ENCODE data around the gene LARGE1.

Gene LARGE1

GRCh38 chr22:33825761-33826160, 94.5 kb downstream of the LARGE1 start:
- no peak for DNase-seq (ENCODE audit: low read depth in 2 of 3, low spot score in 1 of 3)

GRCh38 chr22:33823552-33823951, 96.7 kb downstream of the LARGE1 start:
- DNase-seq (ENCODE audit: low read depth in 2 of 3, low spot score in 1 of 3) = no peak

DNA sequence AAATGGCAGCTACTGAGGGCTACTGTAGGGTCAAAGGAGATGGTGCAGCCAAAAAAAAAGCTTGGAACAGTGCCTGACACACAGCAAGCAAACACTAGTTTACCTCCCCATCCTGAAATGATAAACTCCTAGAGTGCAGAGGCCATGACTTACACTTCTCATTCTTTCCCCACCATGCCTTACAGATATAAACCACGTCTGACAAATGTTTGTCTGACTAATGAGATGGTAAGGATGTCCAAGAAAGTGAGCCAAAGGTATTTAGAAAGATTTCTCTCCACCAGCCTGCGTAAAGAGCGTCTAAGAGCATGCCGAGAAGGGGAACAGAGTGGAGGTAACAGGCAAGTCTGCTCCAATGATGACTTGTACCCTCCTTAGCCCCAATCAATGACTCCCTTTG, 99.0 kb downstream of the LARGE1 start:
- DNase-seq (ENCODE audit: low read depth in 2 of 3, low spot score in 1 of 3) = no peak

- DNase-seq (ENCODE audit: low read depth in 2 of 3, low spot score in 1 of 3) = no peak
These were observed 100.5 kb downstream of the LARGE1 start for GRCh38 chr22:33819743-33820142.

DNA sequence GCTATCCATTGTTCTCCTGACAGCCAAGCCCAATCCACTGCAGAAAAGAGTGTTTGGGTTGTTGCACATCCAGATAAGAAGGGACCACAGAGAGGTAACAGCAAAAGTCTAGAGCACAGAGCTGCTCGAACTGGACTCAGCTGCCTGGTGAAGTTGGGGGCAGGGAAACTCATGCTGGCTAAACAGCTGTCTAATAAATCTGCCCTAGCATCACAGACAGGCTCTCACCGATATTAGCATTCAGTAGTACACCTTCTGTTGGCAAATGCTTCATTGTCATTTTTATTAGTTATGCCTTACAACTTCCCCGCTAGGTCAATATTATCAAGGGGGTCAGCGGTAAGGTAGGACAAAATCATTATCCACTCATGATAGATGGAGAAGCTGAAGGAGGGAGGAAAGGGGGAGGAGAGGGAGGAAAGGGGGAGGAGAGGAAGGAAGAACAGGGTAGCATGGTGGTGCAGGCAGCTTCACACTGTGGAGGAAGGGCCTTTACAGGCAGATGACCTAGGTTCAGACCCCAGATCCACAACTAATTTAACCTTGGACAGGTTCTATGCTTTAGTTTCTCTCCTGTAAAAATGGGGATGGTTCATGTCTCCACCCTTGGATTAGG, 102.7 kb downstream of the LARGE1 start:
- DNase-seq (ENCODE audit: low read depth in 2 of 3, low spot score in 1 of 3) = no peak

- no peak for DNase-seq (ENCODE audit: low read depth in 2 of 3, low spot score in 1 of 3)
These were observed 107.8 kb downstream of the LARGE1 start for GRCh38 chr22:33812360-33812977.

GRCh38 chr22:33811686-33812085, 108.6 kb downstream of the LARGE1 start:
- DNase-seq (ENCODE audit: low read depth in 2 of 3, low spot score in 1 of 3) = no peak

DNA sequence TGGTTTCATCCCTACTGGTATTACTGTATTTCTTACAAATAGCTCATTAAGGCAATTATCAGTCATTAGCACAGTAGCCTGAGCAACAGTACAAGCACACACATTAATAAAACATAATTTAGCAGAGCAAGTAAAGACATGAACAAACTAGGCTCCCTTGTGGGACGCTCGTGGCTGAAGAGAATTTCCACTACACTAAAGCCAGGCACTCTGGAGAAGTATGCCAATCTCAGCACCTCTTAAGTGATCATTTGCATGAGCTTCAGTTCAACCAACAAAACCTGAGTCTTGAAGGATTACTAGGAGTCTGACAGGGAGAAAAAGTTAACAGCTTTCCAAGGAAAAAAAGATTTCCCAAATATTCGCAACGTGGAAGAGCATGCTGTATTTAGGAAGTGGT, 109.1 kb downstream of the LARGE1 start:
- DNase-seq (ENCODE audit: low read depth in 2 of 3, low spot score in 1 of 3) = no peak

- DNase-seq (ENCODE audit: low read depth in 2 of 3, low spot score in 1 of 3) = no peak
These were observed 112.8 kb downstream of the LARGE1 start for GRCh38 chr22:33807470-33807869.

GRCh38 chr22:33806191-33806590, 114.1 kb downstream of the LARGE1 start:
- DNase-seq (ENCODE audit: low read depth in 2 of 3, low spot score in 1 of 3) = no peak

- no peak for DNase-seq (ENCODE audit: low read depth in 2 of 3, low spot score in 1 of 3)
These were observed 116.6 kb downstream of the LARGE1 start for GRCh38 chr22:33803371-33804282.

DNA sequence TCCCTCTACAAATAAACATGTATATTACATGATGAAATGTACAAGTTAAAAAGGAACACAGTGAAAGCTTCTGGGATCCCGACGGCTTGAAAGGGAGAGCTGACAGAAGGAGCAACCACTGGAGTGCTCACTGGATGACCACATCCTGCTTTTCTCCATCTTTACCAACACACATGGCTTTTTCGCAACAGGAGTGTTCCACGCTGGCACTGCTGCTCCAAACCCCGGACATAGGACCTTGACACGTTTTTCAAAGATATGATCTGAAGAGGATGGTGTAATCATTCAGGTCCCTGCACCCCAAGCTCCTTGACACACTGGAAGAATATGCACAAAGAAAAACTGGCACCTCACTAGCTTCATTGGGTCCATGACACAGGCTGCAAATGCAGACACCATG, 121.9 kb downstream of the LARGE1 start:
- DNase-seq (ENCODE audit: low read depth in 2 of 3, low spot score in 1 of 3) = no peak

- DNase-seq (ENCODE audit: low read depth in 2 of 3, low spot score in 1 of 3) = no peak
These were observed 123.8 kb downstream of the LARGE1 start for GRCh38 chr22:33796494-33796893.

GRCh38 chr22:33793475-33793874, 126.8 kb downstream of the LARGE1 start:
- DNase-seq (ENCODE audit: low read depth in 2 of 3, low spot score in 1 of 3) = no peak

- DNase-seq (ENCODE audit: low read depth in 2 of 3, low spot score in 1 of 3) = no peak
These were observed 127.4 kb downstream of the LARGE1 start for GRCh38 chr22:33792832-33793231.

GRCh38 chr22:33789690-33790253, 130.5 kb downstream of the LARGE1 start:
- no peak for DNase-seq (ENCODE audit: low read depth in 2 of 3, low spot score in 1 of 3)

DNA sequence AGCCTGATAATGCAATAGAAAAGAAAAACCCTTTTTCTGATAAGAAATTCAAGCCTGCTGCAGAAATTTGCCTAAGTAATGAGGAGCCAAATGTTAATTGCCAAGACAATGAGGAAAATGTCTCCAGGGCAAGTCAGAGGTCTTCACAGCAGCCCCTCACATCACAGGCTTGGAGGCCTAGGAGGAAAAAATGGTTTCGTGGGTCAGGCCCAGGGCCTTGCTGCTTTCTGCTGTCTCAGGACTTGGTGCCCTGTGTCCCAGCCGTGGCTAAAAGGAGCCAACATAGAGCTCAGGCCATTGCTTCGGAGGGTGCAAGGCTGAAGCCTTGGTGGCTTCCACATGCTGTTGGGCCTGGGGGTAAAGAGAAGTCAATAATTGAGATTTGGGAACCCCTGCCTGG, 131.3 kb downstream of the LARGE1 start:
- DNase-seq (ENCODE audit: low read depth in 2 of 3, low spot score in 1 of 3) = no peak

- no peak for DNase-seq (ENCODE audit: low read depth in 2 of 3, low spot score in 1 of 3)
These were observed 132.4 kb downstream of the LARGE1 start for GRCh38 chr22:33787645-33788456.

DNA sequence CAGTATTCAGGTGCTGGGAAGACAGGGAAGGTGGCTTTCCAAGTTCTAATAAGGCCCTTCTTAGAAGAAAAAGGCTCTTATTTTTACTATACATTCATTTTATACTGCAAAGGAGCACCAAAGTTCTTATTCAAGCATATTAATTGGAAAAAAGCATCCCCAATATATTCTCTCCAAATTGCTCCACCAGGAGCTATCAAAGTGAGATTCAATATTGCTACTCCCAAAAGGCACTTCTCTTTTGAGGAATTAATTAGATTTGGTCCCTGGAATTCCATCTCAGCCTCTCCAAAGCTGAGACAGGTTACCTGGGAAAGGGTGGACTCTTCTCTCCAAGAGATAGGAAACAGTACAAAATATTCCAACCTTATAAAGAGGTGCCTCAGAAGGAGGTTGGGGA, 134.1 kb downstream of the LARGE1 start:
- DNase-seq (ENCODE audit: low read depth in 2 of 3, low spot score in 1 of 3) = no peak

DNA sequence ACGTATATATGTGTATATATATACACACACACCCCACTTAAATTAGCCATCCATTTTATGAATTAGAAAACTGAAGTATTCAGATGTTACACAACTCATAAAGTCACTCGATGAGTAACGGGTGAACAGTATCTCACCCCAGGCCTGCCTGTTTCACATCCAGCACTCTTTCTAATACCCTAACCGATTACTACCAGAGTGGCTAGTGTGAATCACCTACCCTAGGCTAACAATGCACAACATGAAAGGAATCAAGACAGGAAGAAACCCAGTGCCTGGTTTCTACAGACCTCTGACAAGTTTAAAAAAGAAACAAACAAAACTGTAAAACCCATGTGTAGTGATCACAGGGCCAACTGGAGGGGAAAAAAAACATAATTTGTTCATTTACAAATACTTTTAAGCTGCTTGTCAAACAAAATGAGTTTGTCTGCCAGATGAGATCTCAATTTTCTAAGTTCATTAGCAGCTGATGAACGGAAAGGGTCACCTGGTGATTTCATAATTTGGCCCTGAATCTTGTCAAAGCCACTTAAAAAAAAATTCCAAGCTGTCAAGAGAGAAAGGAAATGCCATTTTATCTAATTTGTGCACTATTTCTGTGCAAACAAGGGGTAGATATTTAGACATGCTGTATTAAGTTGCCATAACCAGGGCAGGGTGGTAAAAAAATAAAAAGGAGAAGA, 134.8 kb downstream of the LARGE1 start:
- DNase-seq (ENCODE audit: low read depth in 2 of 3, low spot score in 1 of 3) = no peak
